RWPE1 (cell line): ENCODE results near the gene SKI.

Experiments
- CTCF ChIA-PET: fragments of 350-600 bp; sonication (Branson Sonifier 250); formaldehyde crosslinking; extraction: SDS; loops from one replicate; lab custom pipeline; 2021; lab: Yijun Ruan, JAX
- POLR2A ChIA-PET: fragments of 400-600 bp; formaldehyde crosslinking; extraction: SDS; loops from one replicate; lab custom pipeline; 2020; ENCODE audit warnings: antibody characterized with exemption; ENCODE audit not compliant: low non-redundant PET; lab: Yijun Ruan, JAX
- DNase-seq: peaks from one replicate; pipeline ENCODE4 v3.0.0; 2012; ENCODE audit warnings: low spot score
- H3K27ac ChIP-seq: fragments of 450-650 bp; 2 replicates; pipeline ENCODE4 v1.5.1; 2017
- CTCF ChIP-seq: fragments of 450-650 bp; conservative IDR thresholded peaks from 2 replicates; pipeline ENCODE4 v1.5.1; 2017; ENCODE audit warnings: low read depth, mild to moderate bottlenecking

The SKI gene

GRCh38 chr1:2318314-2319278 lies 90.5 kb downstream of the SKI start:
- ChIA-PET POLR2A (no interaction called here), CTCF (no interaction called here)
- no peak for TF ChIP-seq CTCF
- no peak for DNase-seq
- H3K27ac ChIP-seq = peak overlapping the region; percentile 13

- no peak for DNase-seq
- ChIA-PET CTCF (no interaction called here), POLR2A (no interaction called here)
- H3K27ac ChIP-seq = peak overlapping the region; percentile 13
- no peak for TF ChIP-seq CTCF
Measured at GRCh38 chr1:2319291-2319690, 91.2 kb downstream of the SKI start.

GRCh38 chr1:2320006-2320405 lies 91.9 kb downstream of the SKI start:
- no peak for DNase-seq
- ChIA-PET POLR2A (no interaction called here), CTCF (interaction anchor here (0.6 kb wide), 1 partner anchor 146 kb away, joined by 4 read pairs; no protein-coding TSS in a partner anchor)
- H3K27ac ChIP-seq = no peak overlapping the region
- TF ChIP-seq CTCF = no peak

- peak overlapping the region; percentile 70 for H3K27ac ChIP-seq
- POLR2A ChIA-PET = no interaction called here
- CTCF ChIA-PET = interaction anchor here (0.5 to 0.7 kb wide), 4 partner anchors 31 to 182 kb away, joined by 3 read pairs; no protein-coding TSS in a partner anchor
- DNase-seq = no peak
- no peak for TF ChIP-seq CTCF
Measured at GRCh38 chr1:2320760-2321667, 92.9 kb downstream of the SKI start.

- peak; percentile 31 for DNase-seq
- ChIA-PET POLR2A (no interaction called here), CTCF (interaction anchor here (0.6 kb wide), 1 partner anchor 372 kb away, joined by 4 read pairs; no protein-coding TSS in a partner anchor)
- H3K27ac ChIP-seq = peak overlapping the region; percentile 70
- no peak for TF ChIP-seq CTCF
Measured at GRCh38 chr1:2322065-2322571, 94.0 kb downstream of the SKI start.
